ENCODE data around the gene CACTIN.
"Not testable (repeated sequence)": the region's sequence is repeated elsewhere in the genome, so short reads cannot be mapped to it uniquely, and the experiment has no call there.

The CACTIN gene

DNA sequence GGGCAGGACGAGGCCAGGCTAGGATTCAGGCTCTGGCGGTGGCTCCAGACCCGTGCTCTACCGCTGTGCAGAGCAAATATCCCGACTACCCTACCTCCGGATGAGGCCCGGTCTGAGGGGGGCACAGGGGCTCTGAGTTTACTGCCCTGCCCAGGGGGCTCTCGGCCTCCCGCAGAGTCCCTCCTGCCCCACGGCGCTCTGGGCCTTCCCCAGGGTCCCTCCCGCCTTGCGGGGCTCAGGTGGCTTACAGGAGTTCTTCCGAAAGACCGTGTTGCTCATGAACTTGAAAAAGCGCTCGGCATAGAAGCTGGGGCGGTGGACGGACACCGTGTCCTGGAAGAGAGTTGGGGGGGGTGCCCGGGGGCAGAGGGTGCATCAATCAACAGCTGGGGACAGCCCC lies 19.1 kb upstream of the CACTIN start:
- DNase-seq = no peak

DNA sequence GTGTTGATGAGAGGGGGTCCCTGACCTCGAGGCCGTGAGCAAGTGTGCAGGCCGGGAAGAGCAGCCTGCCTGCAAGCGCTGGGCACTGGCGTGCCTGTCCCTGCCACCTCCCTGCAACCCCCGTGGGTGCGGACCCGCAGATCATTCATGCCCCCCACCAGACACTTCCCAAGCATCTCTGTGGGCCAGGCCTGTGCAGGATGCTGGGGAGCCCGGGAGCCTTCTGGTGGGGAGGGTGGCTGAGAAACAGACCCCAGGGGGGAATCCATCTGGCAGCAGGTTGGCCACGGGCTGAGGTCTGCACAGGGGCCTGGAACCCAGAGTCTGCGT lies 18.4 kb upstream of the CACTIN start:
- DNase-seq = no peak

DNA sequence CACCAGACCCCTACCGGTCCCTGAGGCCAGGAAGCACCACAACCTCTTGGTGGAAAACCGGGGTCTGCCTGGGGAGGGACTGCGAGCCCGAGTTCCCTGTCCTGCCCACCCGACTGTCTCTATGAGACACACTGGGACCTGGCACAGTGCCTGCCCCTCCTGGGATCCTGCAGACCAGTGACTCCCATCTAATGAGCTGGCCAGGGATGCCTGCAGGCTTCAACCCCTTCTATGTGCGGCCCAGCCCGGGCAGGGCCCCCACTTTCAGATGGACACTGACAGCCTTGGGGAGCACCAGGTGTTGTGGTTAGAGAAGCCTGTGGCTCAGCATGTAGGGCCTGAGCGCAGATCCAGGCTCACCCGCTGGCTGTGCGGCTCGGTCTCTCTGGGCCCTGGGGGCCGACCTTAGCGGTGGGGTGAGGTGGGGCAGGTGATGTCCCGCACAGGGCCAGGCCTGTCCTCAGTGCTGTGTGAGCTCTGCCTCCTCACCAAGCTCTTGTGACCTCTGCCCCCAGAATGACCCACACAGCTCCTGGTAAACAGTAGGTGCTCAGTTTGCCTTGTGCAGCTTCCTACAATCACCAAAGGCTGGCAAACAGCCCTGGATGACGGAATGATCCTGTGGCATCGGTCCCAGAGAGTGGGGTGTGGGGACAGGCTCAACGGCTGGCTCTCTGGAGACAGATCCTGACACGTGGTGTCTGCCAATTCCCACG lies 17.9 kb upstream of the CACTIN start:
- DNase-seq = no peak

DNA sequence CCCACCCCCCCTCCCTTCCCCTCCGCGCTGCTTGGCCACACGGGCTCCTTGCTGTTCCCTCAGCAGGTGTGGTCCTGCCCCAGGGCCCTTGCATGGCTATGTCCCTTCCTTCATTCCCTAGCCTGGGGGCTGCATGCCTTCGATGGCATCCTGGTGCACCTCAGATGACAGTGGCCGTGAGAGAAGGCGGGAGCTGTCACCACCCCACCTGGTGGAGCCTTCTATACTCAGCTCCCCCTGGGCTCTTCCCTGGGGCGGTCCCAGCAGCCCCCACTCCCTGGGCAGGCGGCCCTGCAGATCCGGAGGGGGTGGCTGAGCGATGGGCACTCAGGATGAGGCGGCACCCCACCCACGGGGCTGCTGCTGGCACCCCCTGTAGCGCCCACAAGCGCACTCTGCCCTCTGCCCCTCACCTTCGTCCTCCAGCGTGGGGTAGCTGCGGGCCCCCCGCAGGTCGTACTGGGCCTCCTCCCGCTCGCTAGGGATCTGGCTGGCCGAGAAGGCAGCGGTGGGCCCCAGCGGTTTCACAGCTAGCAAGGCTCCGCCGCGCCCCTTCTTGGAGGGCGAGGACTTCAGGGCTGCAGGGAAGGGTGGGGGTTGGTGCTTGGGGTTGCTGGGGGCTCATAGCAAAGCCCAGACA lies 17.2 kb upstream of the CACTIN start:
- no peak for DNase-seq

DNA sequence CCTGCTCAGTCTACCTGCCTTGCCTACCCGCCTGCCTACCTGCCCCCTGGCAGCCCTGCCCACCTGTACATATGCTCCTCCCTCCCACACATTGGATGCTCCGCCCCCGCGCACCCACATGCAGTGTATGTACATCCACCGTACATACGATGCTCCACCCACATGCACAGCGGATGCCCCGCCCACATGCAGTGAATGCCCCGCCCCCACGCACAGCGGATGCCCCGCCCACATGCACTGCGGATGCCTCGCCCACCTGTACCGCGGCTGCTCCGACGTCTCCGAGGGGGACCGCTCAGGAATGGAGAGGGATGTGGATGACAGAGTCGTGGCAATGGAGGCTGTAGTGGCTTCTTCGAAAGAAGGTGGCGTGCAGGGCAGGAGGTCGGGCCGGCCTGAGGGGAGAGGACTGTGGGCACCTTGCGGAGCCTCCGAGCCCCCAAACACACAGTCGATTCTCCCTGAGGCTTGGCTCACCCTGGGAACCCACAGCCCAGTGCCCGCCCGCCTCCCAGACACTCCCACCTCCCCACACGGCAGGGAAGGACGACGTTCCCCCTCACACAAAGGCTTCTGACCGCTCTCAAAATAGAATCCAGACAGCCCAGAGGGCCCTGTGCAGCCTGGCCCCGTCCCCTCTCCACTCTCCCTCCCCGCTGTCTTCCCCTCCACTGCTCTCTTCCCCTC lies 16.5 kb upstream of the CACTIN start:
- peak; percentile 15 for DNase-seq

DNA sequence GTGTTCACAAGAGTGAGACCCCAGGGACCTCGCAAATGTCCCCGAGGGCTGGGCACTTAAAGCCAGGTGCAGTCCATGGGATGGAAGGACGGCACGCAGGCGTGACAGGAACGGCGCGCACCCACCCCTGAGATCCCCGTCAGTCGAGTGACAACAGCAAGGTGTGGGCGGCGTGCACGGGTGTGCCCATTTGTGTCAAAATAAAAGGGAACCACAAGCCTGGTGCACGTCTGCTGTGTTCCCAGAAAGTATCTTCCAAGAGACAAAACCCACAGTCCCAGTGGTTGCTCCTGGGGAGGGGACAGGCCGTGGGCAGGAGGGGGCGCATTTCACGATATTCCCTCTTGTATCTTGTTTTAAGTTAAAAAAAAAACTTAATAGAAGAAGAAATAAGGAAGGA lies 15.7 kb upstream of the CACTIN start:
- DNase-seq = no peak

DNA sequence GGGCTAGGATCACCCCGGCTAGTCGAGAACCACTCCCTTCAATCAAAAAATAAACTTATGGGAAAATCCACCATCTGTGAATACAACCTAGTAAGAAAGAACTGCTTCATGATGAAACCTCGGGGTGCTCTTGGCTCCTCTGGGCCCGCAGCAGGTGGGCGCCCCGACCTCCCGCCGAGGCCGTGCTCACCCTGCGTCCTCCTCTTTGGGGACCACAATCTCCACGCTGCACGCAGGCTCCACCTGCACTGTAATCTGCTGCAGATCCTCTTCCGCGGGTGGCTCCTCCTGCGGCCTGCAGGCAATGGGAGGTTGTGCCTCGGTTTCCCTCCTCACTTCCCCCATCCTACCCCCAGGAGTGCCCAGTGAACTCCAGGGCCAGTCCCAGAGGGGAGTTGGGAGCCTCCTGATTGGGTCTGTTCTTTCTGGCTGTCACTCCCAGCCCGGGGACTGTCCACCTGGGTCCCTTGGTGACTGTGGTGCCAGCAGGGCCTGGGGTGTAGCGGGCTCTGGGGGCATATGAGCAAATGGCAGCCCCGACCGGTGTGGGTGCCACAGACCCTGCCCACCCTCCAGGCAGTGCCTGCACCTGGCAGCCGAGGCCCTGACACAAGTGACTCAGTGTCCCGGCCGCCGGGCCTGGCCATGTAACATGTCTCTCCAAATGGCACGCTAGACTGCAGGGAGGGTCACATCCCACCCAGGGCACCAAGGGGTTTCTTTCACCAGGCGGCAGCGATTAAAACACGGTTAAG lies 15.1 kb upstream of the CACTIN start:
- no peak for DNase-seq

DNA sequence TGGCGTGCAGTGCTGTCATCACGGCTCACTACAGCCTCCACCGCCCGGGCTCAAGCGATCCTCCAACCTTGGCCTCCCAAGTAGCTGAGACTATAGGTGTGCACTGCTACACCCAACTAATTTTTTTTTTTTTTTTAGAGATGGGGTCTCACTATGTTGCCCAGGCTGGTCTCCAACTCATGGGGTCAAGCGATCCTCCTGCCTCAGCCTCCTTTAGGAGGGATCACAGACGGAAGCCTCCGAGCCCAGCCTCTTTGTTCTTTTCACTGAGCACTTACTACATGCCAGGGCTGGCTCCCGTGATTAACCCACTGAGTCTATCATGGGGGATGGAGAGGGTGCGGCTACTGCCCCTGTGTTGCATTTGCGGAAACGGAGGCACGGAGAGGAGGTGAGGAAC lies 12.9 kb upstream of the CACTIN start:
- DNase-seq = no peak

DNA sequence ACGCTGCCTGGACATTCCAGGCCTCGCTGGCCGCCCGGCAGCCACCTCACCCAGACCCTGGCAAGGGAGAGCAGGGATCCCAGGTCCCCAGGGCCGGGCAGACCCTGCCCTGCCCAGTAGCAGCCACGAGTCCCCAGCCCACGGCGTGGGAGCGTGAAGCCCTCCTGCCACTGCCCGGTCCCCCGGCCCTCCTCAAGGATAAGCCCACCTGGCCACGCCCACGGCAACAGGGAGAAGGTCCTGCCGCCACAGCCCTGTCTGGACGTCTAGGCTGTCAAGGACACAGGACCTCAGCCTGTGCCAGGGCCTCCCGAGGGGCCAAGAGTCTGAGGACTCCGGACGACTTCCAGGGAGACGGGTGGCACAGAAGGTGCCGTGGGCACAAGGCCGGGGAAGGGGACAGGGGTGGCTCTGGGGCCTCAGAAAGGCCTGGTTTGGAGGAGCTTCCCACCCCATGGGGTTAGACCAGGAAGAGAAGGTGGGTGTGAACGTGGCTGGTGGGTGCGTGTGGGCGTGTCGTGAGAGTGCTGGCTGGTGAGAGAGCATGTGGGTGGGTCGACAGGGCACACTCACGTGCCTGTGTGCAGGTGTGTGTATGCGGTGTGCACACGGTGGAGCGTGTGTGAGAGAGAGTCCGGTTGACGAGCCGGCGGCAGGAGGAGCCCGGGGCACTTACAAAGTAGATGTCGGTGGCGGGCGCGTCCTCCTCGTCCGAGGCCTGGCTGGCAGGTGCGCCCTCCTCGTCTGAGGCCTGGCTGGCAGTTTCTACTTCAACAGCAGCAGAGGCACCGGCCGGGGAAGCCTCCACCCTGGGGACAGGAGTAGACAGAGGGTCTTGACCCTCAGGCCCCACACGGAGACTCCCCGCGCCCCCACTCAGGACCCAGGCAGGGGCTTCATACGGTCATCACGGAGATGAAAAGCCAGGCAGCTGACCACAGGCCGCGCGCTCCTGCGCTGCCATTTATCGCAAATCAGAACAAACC lies 11.9 kb upstream of the CACTIN start:
- DNase-seq = no peak

DNA sequence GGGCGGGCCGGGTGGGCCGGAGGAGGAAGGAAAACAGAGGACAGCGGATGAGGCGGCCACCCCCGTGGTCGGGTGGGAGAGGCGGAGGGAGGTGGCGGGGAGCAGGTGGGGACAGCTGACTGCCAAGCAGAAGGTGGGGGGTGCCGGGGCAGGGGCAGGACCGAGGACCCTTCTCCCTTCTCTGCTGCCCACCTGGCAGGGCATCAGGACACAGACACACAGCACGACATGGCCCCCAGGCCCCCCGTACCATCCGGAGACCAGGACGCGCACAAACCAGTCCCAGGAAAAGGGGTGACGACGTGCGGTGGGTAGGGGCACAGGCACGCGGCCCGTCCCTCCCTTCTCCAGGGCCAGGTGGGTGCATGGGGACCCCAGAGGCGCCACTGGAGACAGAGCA lies 11.0 kb upstream of the CACTIN start:
- no peak for DNase-seq

DNA sequence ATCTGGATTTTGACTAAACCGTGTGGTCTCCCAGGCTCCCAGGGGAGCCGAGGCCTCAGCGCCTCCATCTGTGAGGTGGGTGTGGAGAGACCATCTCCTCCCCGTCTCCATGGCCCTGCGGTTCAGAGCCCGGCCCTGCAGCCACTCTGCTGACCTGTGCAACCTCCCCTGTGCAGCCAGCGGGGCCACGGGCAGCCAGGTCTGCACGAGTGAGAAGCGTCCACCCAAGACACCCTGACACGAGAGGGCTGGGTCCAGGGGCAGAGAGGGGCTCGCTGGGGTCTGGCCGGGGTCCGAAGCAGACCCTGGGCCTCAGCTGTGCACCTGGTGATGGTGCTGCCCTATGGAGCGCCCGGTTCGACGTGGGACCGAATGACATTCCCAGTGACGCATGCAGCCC lies 10.4 kb upstream of the CACTIN start:
- no peak for DNase-seq

DNA sequence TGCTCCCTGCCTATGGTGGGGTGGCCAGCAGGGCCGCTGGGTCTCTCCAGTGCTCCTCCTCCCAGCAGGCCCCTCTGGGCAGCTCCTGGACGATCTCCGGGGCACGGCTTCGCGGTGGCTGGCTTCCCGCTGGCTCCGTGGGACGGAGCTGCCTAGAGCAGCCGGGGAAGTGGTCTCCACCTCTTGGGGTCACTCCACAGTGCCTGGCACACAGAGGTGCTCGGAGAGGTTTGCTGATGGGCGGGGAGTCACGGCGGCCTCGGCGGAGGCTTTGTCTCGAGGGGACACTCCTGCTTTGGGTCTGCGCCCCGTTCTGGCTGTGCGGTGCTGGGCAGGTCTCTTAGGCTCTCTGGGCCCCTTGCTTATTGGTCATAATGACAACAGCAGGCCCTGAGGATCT lies 9.9 kb upstream of the CACTIN start:
- DNase-seq = no peak

DNA sequence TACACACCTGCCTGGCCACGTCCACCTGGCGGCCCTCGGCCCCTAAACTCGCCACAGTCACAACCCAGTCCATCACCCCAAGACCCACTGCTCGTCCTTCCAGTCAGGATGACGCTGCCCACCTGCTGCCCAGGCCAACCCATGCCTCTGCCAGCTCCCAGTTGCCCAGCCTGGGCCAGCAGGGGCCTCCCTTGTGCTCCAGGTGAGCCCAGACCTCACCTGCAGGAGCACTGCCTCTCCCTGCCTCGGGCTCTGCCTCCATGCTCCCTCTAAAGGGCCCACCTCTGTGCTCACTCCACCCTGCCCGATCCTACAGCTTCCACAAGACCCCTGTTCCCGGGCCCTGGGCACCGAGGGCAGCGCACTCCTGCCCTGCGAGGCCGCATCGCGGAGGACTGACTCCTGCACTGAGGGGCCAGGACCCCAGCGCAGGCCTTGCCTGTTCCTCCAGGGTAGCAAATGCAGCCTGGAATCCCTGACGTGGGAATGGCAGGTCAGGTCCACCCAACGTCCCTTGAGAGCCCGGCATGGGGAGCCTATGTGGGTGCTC lies 8.0 kb upstream of the CACTIN start:
- no peak for DNase-seq

DNA sequence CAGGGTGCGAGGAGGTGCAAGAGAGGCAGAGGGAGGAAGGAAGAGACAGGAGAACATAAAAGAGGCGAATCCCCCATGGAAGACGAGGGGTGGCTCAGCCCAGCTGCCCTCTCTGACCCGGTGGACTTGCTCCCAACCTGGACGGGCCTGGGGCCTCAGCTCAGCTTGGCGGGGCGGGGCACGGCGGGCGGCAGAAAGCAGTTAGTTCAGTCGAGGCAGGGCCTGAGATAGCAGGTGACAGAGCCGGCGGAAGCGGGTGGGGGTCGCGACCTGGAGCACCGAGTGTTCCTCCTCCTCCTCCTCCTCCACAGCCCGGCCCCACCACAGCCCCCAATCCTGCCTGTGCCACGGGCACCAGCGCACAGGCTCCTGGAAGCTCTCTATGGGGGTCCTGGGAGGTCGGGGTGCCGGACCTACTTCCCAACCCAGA lies 7.0 kb upstream of the CACTIN start:
- DNase-seq = no peak

DNA sequence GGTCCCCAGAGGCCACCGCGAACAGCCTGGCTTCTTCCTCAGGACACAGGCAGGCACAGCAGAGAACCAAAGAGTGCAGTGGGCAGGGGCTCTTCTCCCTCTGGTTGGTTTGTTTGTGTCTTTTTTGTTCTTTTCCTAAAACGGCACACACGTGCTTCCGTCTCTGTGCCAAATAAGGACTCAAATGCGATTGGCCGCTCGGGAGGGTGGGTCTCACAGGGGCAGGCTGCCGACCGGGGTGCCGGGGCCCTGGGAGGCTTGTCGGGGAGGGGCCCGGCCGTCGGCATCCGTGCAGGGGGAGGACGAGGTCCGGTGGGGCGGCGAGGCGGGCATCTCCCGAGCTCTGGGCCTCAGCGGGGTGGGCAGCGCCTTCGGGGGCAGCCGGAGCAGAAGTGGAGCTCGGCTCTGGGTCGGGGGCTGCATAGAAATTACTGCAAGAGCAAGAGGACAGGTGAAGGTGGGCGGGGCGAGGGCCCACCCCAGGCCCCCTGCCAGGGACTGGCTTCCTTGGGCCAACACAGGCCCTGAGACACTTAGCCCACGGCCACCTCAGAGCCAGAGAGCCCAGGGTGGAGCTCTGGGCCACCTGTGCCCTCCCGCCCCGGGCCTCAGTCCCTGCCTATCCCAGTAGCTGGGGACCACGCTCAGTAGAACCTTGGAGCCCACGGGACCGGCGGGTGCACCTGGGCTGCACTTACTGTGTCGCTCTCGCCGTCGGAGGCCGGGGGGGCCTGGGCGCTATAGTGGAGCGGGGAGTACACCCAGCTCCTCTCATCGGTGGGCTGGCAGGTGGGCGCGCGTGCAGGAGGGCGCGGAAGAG lies 6.4 kb upstream of the CACTIN start:
- DNase-seq = no peak

DNA sequence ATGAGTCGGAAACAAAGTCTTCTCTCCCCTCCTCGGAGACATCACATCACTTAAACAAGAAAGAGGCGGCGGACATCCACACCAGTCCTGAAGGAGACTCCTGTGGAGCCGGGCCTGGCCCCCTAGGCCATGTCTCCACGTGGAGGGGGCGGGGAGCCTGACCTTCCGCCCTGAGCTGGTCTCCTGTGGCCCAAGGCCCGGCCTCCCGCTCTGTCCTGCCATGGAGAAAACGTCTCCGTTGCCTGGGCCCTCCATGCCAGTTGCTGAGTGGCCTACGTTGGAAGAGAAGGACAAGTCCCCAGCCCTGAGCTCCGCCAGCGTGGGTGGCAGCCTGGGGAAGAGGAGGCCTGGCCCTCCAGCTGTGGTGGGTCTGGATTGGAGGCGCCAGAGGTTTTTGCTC lies 5.5 kb upstream of the CACTIN start:
- no peak for DNase-seq

DNA sequence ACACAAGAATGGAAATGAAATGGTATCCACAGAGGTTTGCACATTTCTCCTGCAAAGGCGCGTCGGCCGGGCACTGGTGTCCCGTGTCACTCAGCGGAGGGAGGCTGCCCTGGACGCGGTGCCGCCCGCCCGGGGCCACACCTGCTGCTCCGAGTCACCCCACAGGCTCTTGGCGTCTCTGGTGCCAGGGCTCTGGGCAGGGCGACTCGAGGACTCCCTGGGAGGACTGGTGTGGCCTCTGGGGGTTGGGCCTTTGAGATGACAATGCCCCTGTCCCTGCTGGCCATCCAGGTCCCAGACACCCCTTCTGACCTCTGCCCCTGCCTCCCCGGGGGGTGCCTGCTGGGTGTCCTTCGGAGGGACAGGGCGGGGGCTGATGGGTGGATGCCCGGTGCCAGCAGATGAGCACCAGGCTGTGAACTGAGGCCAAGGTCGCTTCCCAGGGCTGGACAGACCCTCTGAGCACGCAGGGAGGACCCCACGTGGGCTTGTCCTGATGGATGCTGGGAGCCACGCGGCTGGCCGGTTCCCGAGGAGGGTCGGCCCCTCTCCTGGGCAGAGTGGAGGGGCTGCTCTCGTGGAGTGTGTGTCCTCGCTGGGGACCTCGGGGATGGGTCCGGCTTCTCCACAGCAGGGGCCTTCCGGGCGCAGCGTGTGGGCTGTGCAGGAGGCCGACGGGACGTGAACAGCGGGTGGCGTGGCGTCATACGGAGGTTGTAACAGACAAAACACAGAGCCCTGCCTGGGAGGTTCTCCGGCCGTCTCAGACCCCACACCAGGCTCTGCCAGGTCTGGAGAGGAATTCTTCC lies 4.7 kb upstream of the CACTIN start:
- no peak for DNase-seq

DNA sequence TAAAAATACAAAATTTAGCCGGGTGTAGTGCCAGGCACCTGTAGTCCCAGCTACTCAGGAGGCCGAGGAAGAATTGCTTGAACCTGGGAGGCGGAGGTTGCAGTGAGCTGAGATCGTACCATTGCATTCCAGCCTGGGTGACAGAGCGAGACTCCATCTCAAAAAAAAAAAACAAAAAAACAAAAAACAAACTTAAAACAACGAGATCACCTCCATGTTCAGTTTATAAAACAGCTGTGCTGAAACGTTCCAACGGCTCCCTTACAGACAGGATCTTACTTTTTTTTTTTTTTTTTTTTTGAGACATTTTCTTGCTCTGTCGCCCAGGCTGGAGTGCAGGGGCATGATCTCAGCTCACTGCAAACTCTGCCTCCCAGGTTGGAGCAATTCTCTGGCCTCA lies 2.2 kb upstream of the CACTIN start:
- DNase-seq = not testable (repeated sequence)

DNA sequence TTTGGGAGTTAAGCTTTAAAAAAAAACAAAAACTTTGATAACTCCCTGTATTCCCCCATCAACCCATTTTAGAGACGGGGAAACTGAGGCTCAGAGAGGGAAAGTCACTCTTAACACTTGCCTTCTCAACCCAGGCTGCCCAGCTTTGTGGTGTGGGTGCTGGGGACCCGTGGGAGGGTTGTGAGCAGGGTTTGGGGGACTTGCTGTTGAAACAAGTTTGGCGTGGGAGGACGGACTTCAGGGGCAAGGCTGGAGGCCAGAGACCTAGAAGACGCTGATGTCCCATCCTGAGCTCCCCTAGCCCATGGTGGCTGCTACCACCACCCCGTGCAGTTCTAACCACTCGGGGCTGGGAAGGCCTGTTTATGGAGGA lies 747 bp upstream of the CACTIN start:
- DNase-seq = no peak

DNA sequence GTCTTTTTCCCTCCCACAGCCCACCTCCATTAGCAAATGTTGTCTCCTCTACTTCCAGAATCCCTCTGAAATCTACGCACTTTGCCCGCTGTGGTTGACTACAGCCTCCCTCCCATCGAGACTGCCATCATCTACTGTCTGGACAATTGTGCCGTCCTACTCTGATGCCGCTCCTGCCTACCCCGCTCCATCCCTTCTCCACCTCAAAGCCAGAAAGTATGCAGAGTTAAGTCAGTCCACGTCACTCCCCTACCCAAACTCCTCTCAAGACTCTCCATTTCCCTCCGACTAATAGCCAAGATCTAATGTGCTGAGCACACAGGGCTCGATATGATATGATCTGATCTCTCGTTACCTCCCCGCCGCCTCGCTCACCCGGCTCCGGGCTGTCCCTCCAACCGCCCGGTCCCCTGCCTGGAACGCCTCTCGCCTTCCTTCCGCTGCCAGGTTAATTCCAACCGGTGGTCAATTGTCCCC lies 556 bp downstream of the CACTIN start:
- peak; percentile 14 for DNase-seq

Data from stimulated activated CD4-positive, alpha-beta T cell treated with anti-CD3 and anti-CD28 coated beads, Interleukin-12 subunit alpha, Interleukin-12 subunit beta, amount 100 ng/mL, for 4 hours (primary cell).